Activated CD4-positive, CD25-positive, alpha-beta regulatory T cell treated with anti-CD3 and anti-CD28 coated beads, Interleukin-2, amount 50 U/mL, for 24 hours (primary cell): ENCODE measurements around the gene KSR1.
"Not testable (repeated sequence)": the region's sequence is repeated elsewhere in the genome, so short reads cannot be mapped to it uniquely, and the experiment has no call there.

Experiments used
- ATAC-seq, 2 donors: fragments of 150-1000 bp; cut with Tn5 transposase; one replicate each; pipeline ENCODE4 v1.10.0; 2021; ENCODE audit warnings: mild to moderate bottlenecking in 1 of 2, moderate library complexity in 1 of 2

The KSR1 gene

GRCh38 chr17:27455914-27456680, at the start of gene KSR1:
TSS of gene KSR1 (plus strand) at chr17:27456448. CDS start at chr17:27456644, 196 bp downstream.
- peak; percentile 96 to 97 for ATAC-seq

DNA sequence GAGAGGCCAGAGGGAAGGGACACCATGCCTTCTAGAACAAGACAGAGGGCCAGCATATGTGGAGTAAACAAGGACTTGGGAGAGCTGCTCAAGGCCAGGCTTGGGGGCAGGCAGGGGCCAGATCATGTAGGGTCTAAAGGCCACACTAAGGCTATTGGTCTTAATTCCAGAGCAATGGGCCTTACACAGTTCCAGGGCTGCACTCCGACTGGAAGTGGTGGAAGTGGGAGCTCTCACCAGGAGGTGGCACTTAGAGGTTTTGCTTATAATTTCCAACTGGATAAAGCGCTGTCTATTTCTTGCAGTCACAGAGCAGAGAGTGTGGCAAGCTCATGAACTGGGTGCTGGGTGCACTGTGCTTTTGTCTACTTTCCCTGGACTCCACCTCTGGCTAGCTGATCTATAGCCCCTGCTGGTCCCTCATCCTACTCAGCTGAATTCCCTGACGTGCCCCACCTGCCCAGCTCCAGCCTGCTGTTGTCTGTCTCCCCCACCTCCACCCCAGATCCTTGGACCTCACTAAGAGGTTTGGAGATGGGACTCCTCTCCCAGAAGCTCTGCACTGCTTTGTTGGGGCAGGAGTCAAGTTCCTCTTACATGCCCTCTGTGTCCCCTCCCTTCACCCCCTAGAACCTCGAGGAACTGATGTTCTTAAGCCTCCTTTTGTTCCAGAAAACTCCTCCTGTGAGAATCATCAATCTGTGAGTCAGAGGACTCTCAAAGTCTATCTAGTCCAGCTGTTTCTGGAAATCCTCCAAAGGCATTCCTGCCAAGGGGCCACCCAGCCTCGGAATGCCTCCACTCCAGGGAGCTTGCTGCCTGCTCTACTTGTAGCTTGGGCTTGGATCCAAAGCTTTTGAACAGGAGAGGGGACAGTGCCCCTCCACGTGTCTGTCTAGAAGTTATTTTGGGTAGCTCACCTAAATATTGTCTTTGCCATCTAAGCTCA, 48.1 kb upstream of the KSR1 start:
- ATAC-seq, result no peak

DNA sequence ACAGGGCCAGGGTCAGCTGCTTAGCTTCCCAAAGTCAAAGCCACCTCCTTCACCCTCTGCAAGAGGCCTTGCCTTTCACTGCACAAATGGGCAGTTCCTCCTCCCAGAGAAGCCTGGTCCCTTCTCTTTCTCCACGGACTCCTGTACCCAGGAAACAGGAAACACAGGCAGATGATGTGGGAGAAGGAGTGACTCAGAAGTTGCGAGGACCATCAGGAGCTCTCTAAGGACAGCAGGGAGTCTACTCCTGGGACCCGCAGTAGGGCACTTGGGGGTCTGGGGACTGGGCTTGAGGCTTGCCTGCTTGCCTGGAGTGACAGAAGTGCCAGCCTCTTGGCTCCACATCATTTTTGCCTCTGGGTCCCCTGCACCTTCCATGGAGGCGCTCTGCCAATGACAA, 47.4 kb upstream of the KSR1 start:
- ATAC-seq, result no peak

GRCh38 chr17:27412158-27412557, 44.1 kb upstream of the KSR1 start:
- not testable (repeated sequence) for ATAC-seq

- ATAC-seq, result no peak
These were observed 42.9 kb upstream of the KSR1 start for GRCh38 chr17:27413315-27413714.

GRCh38 chr17:27413792-27414191, 42.5 kb upstream of the KSR1 start:
- no peak for ATAC-seq

DNA sequence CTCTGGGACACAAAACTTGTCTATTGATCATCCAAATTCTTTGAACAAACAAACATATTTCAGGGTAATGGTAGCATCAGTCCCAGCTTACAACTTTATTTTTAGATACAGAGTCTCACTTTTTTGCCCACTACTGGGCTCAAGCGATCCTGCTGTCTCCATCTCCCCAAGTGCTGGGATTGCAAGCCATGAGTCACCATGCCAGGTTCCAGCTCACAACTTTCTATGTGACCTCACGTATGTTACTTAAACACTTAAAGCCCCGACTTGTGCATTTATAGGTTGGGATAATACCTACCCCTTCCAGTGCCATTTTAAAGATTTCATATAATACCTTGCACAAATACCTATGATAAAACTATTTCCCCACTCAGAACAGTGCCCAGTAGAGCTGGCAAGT, 42.0 kb upstream of the KSR1 start:
- ATAC-seq, result no peak

GRCh38 chr17:27414694-27415093, 41.6 kb upstream of the KSR1 start:
- ATAC-seq, result no peak

- ATAC-seq, result no peak
These were observed 41.0 kb upstream of the KSR1 start for GRCh38 chr17:27415120-27415795.

GRCh38 chr17:27417596-27418365, 38.5 kb upstream of the KSR1 start:
- ATAC-seq, result no peak

- ATAC-seq, result no peak
These were observed 38.0 kb upstream of the KSR1 start for GRCh38 chr17:27418366-27418615.

DNA sequence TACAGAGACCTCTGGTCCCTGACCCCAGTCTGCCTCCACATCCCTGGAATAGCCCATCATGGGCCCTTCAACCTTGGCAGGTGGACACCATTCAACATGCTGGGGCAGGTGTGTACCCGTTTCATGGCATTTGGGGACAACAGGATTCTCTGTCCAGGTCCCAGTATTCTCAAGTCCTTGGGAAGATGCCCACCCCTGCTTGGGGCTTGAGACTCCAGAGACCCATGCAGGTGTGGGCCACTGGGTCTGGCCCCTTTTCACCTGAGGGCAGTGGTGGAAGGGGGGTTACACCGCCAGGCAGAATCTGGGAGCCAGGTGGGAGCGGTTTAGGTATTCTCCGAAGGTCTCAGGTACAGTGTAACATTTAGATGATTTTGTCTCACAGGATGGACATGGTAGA, 37.1 kb upstream of the KSR1 start:
- no peak for ATAC-seq

- no peak for ATAC-seq
These were observed 35.9 kb upstream of the KSR1 start for GRCh38 chr17:27420211-27420950.

DNA sequence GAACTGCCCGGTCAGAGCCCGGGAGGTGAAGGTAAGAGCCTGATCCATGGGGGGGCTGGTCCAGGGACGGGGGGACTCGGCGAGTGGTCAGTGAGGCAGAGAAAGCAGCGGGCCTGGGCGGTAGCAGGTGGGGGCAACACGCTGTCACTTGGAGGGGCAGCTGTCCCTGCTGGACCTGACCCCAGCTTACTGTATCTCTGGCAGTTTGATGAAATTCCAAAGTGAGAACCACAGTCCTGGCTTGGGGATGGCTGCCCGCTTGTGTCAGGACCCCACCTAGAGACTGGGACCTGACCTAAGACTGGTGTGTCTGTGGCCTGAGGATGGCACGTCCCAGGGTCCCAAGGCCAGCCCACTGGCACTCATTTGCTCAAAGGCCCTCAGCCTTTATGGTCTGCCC, 35.1 kb upstream of the KSR1 start:
- ATAC-seq, result no peak

GRCh38 chr17:27421626-27422025, 34.6 kb upstream of the KSR1 start:
- not testable (repeated sequence) for ATAC-seq

GRCh38 chr17:27422601-27423000, 33.6 kb upstream of the KSR1 start:
- ATAC-seq, result no peak

GRCh38 chr17:27423651-27424050, 32.6 kb upstream of the KSR1 start:
- no peak for ATAC-seq

- no peak for ATAC-seq
These were observed 31.7 kb upstream of the KSR1 start for GRCh38 chr17:27424516-27424915.

GRCh38 chr17:27424941-27425340, 31.3 kb upstream of the KSR1 start:
- ATAC-seq, result no peak

GRCh38 chr17:27425571-27425970, 30.7 kb upstream of the KSR1 start:
- ATAC-seq, result not testable (repeated sequence)

DNA sequence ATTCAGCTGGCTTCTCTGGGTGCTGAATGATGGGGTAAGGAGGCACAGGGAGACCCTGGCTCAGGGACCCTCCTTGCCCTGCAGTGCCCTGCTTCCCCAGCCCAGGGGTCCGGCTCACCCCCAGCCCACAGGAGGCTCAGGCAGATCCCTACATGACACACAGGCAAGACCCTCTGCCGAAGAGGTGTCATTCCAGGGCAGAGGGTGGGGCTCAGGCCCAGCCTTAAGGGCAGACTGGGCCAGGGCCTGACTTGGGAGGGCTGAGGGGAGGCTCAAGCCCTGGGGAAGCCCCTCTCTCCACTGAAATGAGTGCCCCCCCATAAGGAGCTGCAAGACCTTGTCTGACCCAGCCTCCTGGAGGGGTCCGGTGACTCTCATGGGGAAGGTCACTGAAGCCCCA, 30.3 kb upstream of the KSR1 start:
- ATAC-seq, result no peak

GRCh38 chr17:27426471-27426870, 29.8 kb upstream of the KSR1 start:
- not testable (repeated sequence) for ATAC-seq
